ENCODE data around the gene PSMD2. TPM values are rescaled to one million over a fixed set of nuclear protein-coding genes. Genes with fewer than 3 reads are reported as not detected.

Gene PSMD2
- total RNA-seq, 1 donor from 2014 or later, result 507 TPM

DNA sequence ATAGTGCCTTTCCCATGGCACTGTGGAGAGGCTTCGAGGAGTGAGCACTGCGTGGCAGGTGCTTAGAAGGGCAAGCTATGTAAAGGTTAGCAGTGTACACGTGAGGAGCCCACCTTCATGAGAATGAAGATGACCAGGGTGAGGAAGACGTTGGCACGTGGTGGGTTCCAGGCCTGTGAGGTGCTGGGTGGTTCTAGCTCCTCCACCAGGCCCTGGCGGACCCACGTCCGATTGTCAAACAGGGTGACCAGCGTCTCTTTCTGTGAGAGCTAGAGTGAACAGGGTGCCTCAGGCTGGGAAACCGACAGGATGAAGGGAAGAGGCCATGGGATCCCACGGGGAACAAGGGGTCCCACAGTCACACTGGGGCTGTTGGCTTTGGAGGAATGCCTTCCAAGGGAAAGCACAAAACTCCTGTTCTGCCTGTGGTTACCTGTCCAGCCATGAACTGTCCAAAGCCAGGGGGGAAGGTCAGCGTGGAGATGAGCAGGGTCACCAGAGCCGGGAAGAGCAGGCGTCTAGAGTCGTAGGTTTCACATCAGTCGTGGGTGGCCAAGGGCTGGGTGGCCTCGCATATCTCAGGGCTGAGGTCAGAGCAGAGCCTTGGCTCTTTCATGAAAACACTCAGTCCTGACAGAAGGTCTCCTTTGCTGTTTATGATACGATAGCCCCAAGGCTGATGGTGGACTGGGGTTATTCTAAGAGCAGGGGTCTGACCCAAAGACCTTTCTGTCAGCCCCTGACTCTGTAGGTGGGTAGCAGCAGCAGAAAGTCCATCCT is 56.4 kb downstream of the PSMD2 start:
- Histone ChIP-seq H3K27me3 (ENCODE audit: control insufficient read depth, insufficient read depth, low read length) (no peaks in the 10 kb centered on the region), H3K4me3 (ENCODE audit: low read depth, low read length) (no peak overlapping the region), H3K36me3 (ENCODE audit: control insufficient read depth, insufficient read depth, low read length) (peaks cover 4% of the 10 kb centered on the region)
- DNase-seq (ENCODE audit: low read depth) (no peak), FAIRE-seq (peak; percentile 47)
- TF ChIP-seq, protein P1, sequence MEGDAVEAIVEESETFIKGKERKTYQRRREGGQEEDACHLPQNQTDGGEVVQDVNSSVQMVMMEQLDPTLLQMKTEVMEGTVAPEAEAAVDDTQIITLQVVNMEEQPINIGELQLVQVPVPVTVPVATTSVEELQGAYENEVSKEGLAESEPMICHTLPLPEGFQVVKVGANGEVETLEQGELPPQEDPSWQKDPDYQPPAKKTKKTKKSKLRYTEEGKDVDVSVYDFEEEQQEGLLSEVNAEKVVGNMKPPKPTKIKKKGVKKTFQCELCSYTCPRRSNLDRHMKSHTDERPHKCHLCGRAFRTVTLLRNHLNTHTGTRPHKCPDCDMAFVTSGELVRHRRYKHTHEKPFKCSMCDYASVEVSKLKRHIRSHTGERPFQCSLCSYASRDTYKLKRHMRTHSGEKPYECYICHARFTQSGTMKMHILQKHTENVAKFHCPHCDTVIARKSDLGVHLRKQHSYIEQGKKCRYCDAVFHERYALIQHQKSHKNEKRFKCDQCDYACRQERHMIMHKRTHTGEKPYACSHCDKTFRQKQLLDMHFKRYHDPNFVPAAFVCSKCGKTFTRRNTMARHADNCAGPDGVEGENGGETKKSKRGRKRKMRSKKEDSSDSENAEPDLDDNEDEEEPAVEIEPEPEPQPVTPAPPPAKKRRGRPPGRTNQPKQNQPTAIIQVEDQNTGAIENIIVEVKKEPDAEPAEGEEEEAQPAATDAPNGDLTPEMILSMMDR (IDR thresholded peaks at IDR 0.05; ENCODE audit: insufficient read depth, low read length, severe bottlenecking), result no peak

GRCh38 chr3:184357248-184358123 is 58.4 kb downstream of the PSMD2 start:
- H3K4me3 ChIP-seq (ENCODE audit: low read depth, low read length), result no peak overlapping the region
- no peaks in the 10 kb centered on the region for H3K27me3 ChIP-seq (ENCODE audit: control insufficient read depth, insufficient read depth, low read length)
- peaks cover 4% of the 10 kb centered on the region for H3K36me3 ChIP-seq (ENCODE audit: control insufficient read depth, insufficient read depth, low read length)
- DNase-seq (ENCODE audit: low read depth), result no peak
- no peak for FAIRE-seq
- TF ChIP-seq, protein P1 (IDR thresholded peaks at IDR 0.05; ENCODE audit: insufficient read depth, low read length, severe bottlenecking), result no peak

- TF ChIP-seq, protein P1 (IDR thresholded peaks at IDR 0.05; ENCODE audit: insufficient read depth, low read length, severe bottlenecking), result no peak
- DNase-seq (ENCODE audit: low read depth), result no peak
- Histone ChIP-seq H3K27me3 (ENCODE audit: control insufficient read depth, insufficient read depth, low read length) (no peaks in the 10 kb centered on the region), H3K4me3 (ENCODE audit: low read depth, low read length) (no peak overlapping the region), H3K36me3 (ENCODE audit: control insufficient read depth, insufficient read depth, low read length) (peaks cover 4% of the 10 kb centered on the region)
- FAIRE-seq, result no peak
These were observed 59.2 kb downstream of the PSMD2 start for GRCh38 chr3:184358124-184358767.

Other genes starting within 250 kb of the PSMD2 start
- gene HTR3C, start 246.2 kb upstream of the PSMD2 start, total RNA-seq, result not detected in 2 replicates
- gene HTR3E, start 202.2 kb upstream of the PSMD2 start, total RNA-seq, result not detected in 2 replicates
- gene EIF2B5, start 163.9 kb upstream of the PSMD2 start, total RNA-seq, result 42.1 and 46.1 TPM in 2 replicates
- gene DVL3, start 143.9 kb upstream of the PSMD2 start, total RNA-seq, result 22.6 and 30.2 TPM in 2 replicates
- 262 and 275 TPM in 2 replicates for gene AP2M1, start 124.4 kb upstream of the PSMD2 start, total RNA-seq
- gene ABCF3, start 113.0 kb upstream of the PSMD2 start, total RNA-seq, result 40.0 and 54.2 TPM in 2 replicates
- gene VWA5B2, start 69.7 kb upstream of the PSMD2 start, total RNA-seq, result not detected in 2 replicates
- gene ALG3, start 50.3 kb upstream of the PSMD2 start, total RNA-seq, result 21.6 and 36.9 TPM in 2 replicates
- 10.1 and 14.0 TPM in 2 replicates for gene EEF1AKMT4, start 49.6 kb upstream of the PSMD2 start, total RNA-seq
- gene CAMK2N2, start 37.7 kb upstream of the PSMD2 start, total RNA-seq, result not detected in 2 replicates
- not detected in 2 replicates for gene ECE2, start 23.2 kb upstream of the PSMD2 start, total RNA-seq
- 244 and 339 TPM in 2 replicates for gene EIF4G1, start 15.4 kb downstream of the PSMD2 start, total RNA-seq
- 18.2 and 25.5 TPM in 2 replicates for gene FAM131A, start 38.4 kb downstream of the PSMD2 start, total RNA-seq
- 2.0 and 2.1 TPM in 2 replicates for gene CLCN2, start 62.4 kb downstream of the PSMD2 start, total RNA-seq
- gene POLR2H, start 62.5 kb downstream of the PSMD2 start, total RNA-seq, result 48.4 and 112 TPM in 2 replicates
- not detected in 2 replicates for gene THPO, start 79.0 kb downstream of the PSMD2 start, total RNA-seq
- gene CHRD, start 80.8 kb downstream of the PSMD2 start, total RNA-seq, result not detected in 2 replicates

Data from bronchial epithelial cell (primary cell).